BJ (cell line): ENCODE results near the gene TUBG2. TPM values are rescaled to one million over a fixed set of nuclear protein-coding genes. Genes with fewer than 3 reads are reported as not detected.

ENCODE experiments used
- CTCF ChIA-PET: fragments of 350-600 bp; formaldehyde crosslinking; extraction: SDS; loops from one replicate; lab custom pipeline; 2021; ENCODE audit warnings: antibody characterized with exemption, inconsistent platforms; lab: Yijun Ruan, JAX
- POLR2A ChIA-PET: fragments of 300-600 bp; sonication (Branson Sonifier 250); formaldehyde crosslinking; extraction: SDS; loops from one replicate; lab custom pipeline; 2021; ENCODE audit warnings: antibody characterized with exemption; lab: Charles Lee
- DNase-seq: peaks from one replicate; pipeline ENCODE4 v3.0.0-alpha.2; 2011; ENCODE audit warnings: low read depth
- H3K27me3 ChIP-seq: 2 replicates; pipeline ENCODE4 v1.6.0; 2011; ENCODE audit warnings: low read length; ENCODE audit not compliant: control insufficient read depth, insufficient read depth
- H3K36me3 ChIP-seq: 2 replicates; pipeline ENCODE4 v1.5.1; 2011; ENCODE audit warnings: low read length; ENCODE audit not compliant: control insufficient read depth, insufficient read depth
- H3K4me3 ChIP-seq: 2 replicates; pipeline ENCODE4 v1.5.1; 2011; ENCODE audit warnings: low read depth, mild to moderate bottlenecking, control low read depth, low read length
- CTCF ChIP-seq: IDR thresholded peaks from 2 replicates; pipeline ENCODE4 v1.5.1; 2011; ENCODE audit warnings: low read depth, mild to moderate bottlenecking, control low read depth, inconsistent platforms, low read length, moderate library complexity; ENCODE audit not compliant: insufficient read depth
- polyA plus RNA-seq: library from polyadenylated mRNA; depleted of rRNA; stranded (reverse); fragments of >200 nt; gene quantifications from 2 replicates; pipeline ENCODE4 v1.2.3, GENCODE V29; 2011

Gene TUBG2
- polyA plus RNA-seq, 1 experiment, result 15.1 TPM

DNA sequence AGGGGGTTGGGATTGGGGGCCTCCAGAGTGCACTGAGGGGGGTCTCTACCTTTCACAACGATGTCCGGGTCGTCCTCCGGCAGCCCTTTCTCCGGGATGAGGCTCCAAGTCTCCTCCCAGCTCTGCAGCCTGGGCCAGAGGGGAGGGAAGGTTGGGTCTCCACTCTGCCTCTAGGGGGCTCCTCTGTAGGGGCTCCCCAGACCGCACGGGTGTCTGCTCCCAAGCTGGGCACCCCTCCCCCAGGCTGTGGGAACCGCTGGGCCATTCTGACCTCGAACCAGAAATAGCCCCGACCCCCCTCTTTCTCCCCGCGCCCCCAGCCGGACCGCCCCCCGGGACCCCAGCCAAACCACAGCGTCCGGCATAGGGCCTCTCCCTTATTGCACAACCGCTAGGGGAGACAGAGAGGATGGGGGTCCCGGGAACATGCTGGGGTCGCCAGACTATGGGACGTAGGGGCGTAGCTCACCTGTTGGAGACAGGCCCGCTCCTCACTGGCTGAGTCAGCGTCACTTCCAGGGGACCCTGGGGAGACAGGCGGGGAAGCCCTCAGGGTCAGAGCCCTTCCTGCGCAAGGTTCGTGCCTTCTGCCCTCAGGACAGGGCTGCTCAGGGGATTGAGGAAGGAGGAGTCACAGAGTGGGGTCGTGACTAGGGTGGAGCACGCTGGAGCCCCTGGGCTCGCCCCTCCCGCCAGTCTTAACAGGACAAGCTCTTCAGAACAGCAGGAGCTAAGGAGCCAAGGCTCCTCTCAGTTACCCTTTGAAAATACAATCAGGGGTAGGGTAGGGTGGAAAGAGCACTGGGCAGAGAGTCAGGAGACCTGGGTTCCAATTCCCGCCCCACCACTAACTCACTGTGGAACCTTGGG, 15.0 kb downstream of the TUBG2 start:
- POLR2A ChIA-PET, result interaction anchor here (0.6 to 1.1 kb wide), 2 partner anchors 13 to 21 kb away, joined by 3 to 4 read pairs; no protein-coding TSS in a partner anchor
- Histone ChIP-seq H3K4me3 (peak overlapping the region; percentile 83), H3K36me3 (peaks cover 29% of the 10 kb centered on the region), H3K27me3 (no peaks in the 10 kb centered on the region)
- no peak for DNase-seq
- TF ChIP-seq CTCF, result peak; percentile 72
- CTCF ChIA-PET, result interaction anchor here (0.6 to 5.3 kb wide), 8 partner anchors 8 to 442 kb away, joined by 3 to 30 read pairs (median 6); partner anchors contain the start of genes PSMC3IP, RETREG3, TUBG1 and TUBG2

- CTCF ChIA-PET, result interaction anchor here (0.6 to 5.3 kb wide), 7 partner anchors 7 to 97 kb away, joined by 3 to 30 read pairs (median 8); partner anchors contain the start of genes PSMC3IP and TUBG2
Observed at GRCh38 chr17:42674755-42675347, 15.8 kb downstream of the TUBG2 start.

DNA sequence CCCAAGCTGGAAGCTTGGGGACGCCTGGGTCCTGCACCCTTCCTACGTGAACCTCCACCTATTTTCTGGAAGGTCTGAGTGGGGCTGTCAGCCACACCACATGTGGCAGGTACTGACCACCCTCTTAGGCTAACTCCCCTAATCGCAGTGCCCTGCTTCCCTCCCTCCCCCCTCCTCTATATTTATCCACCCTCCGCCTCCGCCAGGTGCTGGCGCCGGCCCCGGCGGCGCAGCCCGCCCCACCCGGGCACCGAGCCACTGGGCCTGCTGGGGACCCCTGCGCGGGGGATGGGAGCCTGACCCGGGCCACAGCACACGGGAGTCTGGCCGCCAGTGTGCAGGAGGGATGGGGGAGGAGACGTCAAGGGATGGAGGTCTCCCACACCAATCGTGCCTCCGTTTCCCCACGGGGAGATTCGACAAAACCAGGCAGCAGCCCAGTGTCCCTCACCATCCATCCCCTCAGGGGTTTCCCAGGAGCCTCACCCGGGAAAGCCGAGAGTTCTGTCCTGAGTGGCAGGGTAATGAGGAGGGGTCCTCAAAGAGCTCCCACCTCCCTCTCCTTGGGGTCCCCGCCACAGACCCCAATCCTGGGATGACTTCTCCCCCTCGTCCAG, 16.4 kb downstream of the TUBG2 start:
- TF ChIP-seq CTCF, result no peak
- ChIA-PET CTCF (interaction anchor here (0.9 to 5.3 kb wide), 4 partner anchors 8 to 98 kb away, joined by 3 to 30 read pairs (median 12); partner anchors contain the start of gene PSMC3IP), POLR2A (interaction anchor here (1.6 kb wide), 1 partner anchor 157 kb away, joined by 3 read pairs; no protein-coding TSS in a partner anchor)
- H3K4me3 ChIP-seq, result peak overlapping the region; percentile 83
- no peaks in the 10 kb centered on the region for H3K27me3 ChIP-seq
- peaks cover 21% of the 10 kb centered on the region for H3K36me3 ChIP-seq
- no peak for DNase-seq

More at GRCh38 chr17:42674755-42675347, 15.8 kb downstream of the TUBG2 start:
- Histone ChIP-seq H3K36me3 (peaks cover 24% of the 10 kb centered on the region), H3K27me3 (no peaks in the 10 kb centered on the region), H3K4me3 (peak overlapping the region; percentile 83)
- TF ChIP-seq CTCF, result no peak
- DNase-seq, result no peak
- POLR2A ChIA-PET, result no interaction called here

- TF ChIP-seq CTCF, result no peak
- Histone ChIP-seq H3K27me3 (no peaks in the 10 kb centered on the region), H3K4me3 (peak overlapping the region; percentile 83), H3K36me3 (peaks cover 17% of the 10 kb centered on the region)
- ChIA-PET CTCF (interaction anchor here (0.6 to 5.3 kb wide), 6 partner anchors 9 to 98 kb away, joined by 3 to 30 read pairs (median 4); partner anchors contain the start of genes PSMC3IP, RETREG3, TUBG1 and TUBG2), POLR2A (interaction anchor here (1.6 kb wide), 1 partner anchor 157 kb away, joined by 3 read pairs; no protein-coding TSS in a partner anchor)
- no peak for DNase-seq
Observed at GRCh38 chr17:42675965-42676423, 16.9 kb downstream of the TUBG2 start.
